ENCODE measurements around the gene NELFA.

Gene NELFA

GRCh38 chr4:2048831-2049230, 40.1 kb upstream of the NELFA start (continued):
- TF ChIP-seq ZNF398 (tag by site-specific recombination; IDR thresholded peaks at IDR 0.05) (no peak), SCRT1 (tag by site-specific recombination; IDR thresholded peaks at IDR 0.05; ENCODE audit: borderline replicate concordance) (no peak), ZNF510 (tag by site-specific recombination; IDR thresholded peaks at IDR 0.05; ENCODE audit: insufficient replicate concordance) (no peak), ZNF155 (tag by site-specific recombination; IDR thresholded peaks at IDR 0.05) (no peak), ZNF433 (tag by site-specific recombination; IDR thresholded peaks at IDR 0.05; ENCODE audit: low read depth) (no peak), OVOL3 (tag by site-specific recombination; IDR thresholded peaks at IDR 0.05) (no peak), ZNF558 (tag by site-specific recombination; IDR thresholded peaks at IDR 0.05) (no peak)

DNA sequence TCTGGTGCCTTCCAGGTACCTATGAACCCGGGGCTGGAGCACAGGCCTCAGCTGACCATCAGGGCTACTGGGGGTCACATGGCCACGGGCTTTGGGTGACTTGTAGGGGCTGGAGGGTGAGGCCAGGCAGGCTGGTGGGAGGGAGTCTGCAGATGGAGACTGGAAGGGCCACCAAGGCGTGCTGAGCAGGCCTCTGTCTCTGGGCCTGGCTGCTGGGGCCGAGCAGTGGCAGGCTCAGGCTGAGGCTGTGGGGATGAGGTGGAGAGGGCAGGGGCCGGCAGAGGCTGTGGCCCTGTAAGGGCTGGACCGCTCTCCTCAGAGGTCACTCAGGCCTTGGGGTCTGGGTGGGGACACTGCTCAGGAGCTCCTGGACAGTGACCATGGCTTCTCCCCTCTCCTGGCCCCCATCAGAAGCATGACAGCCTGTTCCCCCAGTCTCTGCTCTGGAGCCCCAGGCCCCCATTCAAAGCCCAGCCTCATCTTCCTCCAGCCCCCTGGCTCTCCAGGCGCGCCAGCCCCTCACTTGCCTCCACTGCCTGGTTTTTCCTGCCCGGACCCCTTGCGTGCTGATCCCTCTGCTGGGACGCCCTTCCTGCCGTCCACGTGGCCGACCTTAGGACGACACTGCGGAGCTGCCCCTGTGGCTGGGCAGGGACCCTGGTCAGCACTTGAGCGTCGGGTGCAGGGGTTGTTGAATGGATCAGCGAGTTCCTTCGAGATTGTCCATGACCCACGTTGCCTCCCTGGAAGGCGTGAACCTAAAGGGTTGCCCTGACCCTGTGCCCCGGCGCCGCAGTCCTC, 39.2 kb upstream of the NELFA start:
- Histone ChIP-seq H3K9me3 (ENCODE audit: control insufficient read depth, insufficient read depth, low read depth, low read length) (no peaks in the 10 kb centered on the region), H3K36me3 (ENCODE audit: control insufficient read depth in 2 of 2, insufficient read depth in 1 of 2, low read length in 2 of 2) (peaks cover 0 to 6% of the 10 kb centered on the region in 2 experiments; a peak in 1 of 3 replicates), H3K4me3 (ENCODE audit: low read depth, low read length) (no peak overlapping the region), H3K4me1 (ENCODE audit: control insufficient read depth, insufficient read depth, low read length) (no peaks in the 10 kb centered on the region), H3K27ac (ENCODE audit: extremely low read depth, low read depth, low read length) (no peak overlapping the region)
- ChIA-PET POLR2A (no interaction called here), CTCF (no interaction called here)
- no peak for TF ChIP-seq ZNF239 (tag by site-specific recombination; IDR thresholded peaks at IDR 0.05)
- TF ChIP-seq ZNF791 (tag by site-specific recombination; IDR thresholded peaks at IDR 0.05) = no peak
- no peak for TF ChIP-seq ZNF112 (tag by site-specific recombination; IDR thresholded peaks at IDR 0.05)
- TF ChIP-seq ZNF48 (tag by site-specific recombination; IDR thresholded peaks at IDR 0.05) = no peak
- TF ChIP-seq ZNF354C (tag by site-specific recombination; IDR thresholded peaks at IDR 0.05; ENCODE audit: borderline replicate concordance, low read depth) = no peak
- TF ChIP-seq ZNF707 (tag by site-specific recombination; IDR thresholded peaks at IDR 0.05) = no peak
- no peak for TF ChIP-seq BCL11A (tag by site-specific recombination; IDR thresholded peaks at IDR 0.05; ENCODE audit: low read depth)

- Histone ChIP-seq H3K4me1 (ENCODE audit: control insufficient read depth, insufficient read depth, low read length) (no peaks in the 10 kb centered on the region), H3K4me3 (ENCODE audit: low read depth, low read length) (no peak overlapping the region), H3K27ac (ENCODE audit: extremely low read depth, low read depth, low read length) (no peak overlapping the region), H3K9me3 (ENCODE audit: control insufficient read depth, insufficient read depth, low read depth, low read length) (no peaks in the 10 kb centered on the region), H3K36me3 (ENCODE audit: control insufficient read depth in 2 of 2, insufficient read depth in 1 of 2, low read length in 2 of 2) (peaks cover 0 to 6% of the 10 kb centered on the region in 2 experiments; a peak in 1 of 3 replicates)
- CTCF ChIA-PET = no interaction called here
- POLR2A ChIA-PET = no interaction called here
- TF ChIP-seq ZFP69B (tag by site-specific recombination; IDR thresholded peaks at IDR 0.05) (no peak), ZSCAN16 (tag by site-specific recombination; IDR thresholded peaks at IDR 0.05) (no peak), ZNF10 (tag by site-specific recombination; IDR thresholded peaks at IDR 0.05) (no peak), KLF9 (tag by site-specific recombination; IDR thresholded peaks at IDR 0.05; ENCODE audit: low read depth) (no peak), ZNF658 (tag by site-specific recombination; IDR thresholded peaks at IDR 0.05) (no peak), WT1 (tag by site-specific recombination; IDR thresholded peaks at IDR 0.05) (no peak), ZBTB7A (tag by site-specific recombination; IDR thresholded peaks at IDR 0.05; ENCODE audit: low read depth) (no peak), HOXC10 (CRISPR knock-in tag; IDR thresholded peaks at IDR 0.05) (no peak), ZBTB48 (tag by site-specific recombination; IDR thresholded peaks at IDR 0.05) (no peak), ZNF76 (tag by site-specific recombination; IDR thresholded peaks at IDR 0.05; ENCODE audit: borderline replicate concordance, low read depth) (no peak), SP3 (tag by site-specific recombination; IDR thresholded peaks at IDR 0.05) (no peak)
- TF ChIP-seq, protein P1, sequence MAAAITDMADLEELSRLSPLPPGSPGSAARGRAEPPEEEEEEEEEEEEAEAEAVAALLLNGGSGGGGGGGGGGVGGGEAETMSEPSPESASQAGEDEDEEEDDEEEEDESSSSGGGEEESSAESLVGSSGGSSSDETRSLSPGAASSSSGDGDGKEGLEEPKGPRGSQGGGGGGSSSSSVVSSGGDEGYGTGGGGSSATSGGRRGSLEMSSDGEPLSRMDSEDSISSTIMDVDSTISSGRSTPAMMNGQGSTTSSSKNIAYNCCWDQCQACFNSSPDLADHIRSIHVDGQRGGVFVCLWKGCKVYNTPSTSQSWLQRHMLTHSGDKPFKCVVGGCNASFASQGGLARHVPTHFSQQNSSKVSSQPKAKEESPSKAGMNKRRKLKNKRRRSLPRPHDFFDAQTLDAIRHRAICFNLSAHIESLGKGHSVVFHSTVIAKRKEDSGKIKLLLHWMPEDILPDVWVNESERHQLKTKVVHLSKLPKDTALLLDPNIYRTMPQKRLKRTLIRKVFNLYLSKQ (tag by site-specific recombination; IDR thresholded peaks at IDR 0.05; ENCODE audit: borderline replicate concordance) = no peak
- TF ChIP-seq, protein P2, sequence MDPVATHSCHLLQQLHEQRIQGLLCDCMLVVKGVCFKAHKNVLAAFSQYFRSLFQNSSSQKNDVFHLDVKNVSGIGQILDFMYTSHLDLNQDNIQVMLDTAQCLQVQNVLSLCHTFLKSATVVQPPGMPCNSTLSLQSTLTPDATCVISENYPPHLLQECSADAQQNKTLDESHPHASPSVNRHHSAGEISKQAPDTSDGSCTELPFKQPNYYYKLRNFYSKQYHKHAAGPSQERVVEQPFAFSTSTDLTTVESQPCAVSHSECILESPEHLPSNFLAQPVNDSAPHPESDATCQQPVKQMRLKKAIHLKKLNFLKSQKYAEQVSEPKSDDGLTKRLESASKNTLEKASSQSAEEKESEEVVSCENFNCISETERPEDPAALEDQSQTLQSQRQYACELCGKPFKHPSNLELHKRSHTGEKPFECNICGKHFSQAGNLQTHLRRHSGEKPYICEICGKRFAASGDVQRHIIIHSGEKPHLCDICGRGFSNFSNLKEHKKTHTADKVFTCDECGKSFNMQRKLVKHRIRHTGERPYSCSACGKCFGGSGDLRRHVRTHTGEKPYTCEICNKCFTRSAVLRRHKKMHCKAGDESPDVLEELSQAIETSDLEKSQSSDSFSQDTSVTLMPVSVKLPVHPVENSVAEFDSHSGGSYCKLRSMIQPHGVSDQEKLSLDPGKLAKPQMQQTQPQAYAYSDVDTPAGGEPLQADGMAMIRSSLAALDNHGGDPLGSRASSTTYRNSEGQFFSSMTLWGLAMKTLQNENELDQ (tag by site-specific recombination; IDR thresholded peaks at IDR 0.05; ENCODE audit: low read depth) = no peak
These were observed 38.4 kb upstream of the NELFA start for GRCh38 chr4:2047031-2047660.

Data from HEK293 (cell line).